Limb (tissue), 2 donors: ENCODE results near the gene CAB39L.
"Not testable (repeated sequence)": the region's sequence is repeated elsewhere in the genome, so short reads cannot be mapped to it uniquely, and the experiment has no call there.

Experiments used
- DNase-seq, 2 donors: peaks; one replicate each; pipeline ENCODE4 v3.0.0-alpha.2; 2016; ENCODE audit errors: extremely low spot score in 2 of 2

The CAB39L gene

DNA sequence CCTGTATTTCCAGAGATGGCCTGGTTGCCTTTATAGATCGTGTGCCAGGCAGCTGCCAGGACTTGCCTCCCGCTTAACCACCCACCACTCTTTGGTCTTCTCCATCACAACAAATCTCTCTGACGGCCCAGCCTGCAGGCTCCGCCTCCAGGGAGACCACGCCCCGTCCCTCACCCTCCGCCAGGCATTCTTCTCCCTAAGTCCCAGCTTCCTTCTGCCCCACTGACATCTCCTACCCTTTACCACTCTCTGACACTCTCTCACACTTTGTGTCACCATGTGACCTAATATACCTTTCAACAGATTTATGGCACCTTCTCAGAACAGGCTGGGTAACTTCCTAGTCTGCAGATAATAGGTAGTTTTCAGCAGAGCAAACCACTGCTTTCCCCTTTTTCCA, 95.1 kb downstream of the CAB39L start:
- no peak for DNase-seq

- DNase-seq = no peak
Measured at GRCh38 chr13:49347650-49348385, 96.0 kb downstream of the CAB39L start.

DNA sequence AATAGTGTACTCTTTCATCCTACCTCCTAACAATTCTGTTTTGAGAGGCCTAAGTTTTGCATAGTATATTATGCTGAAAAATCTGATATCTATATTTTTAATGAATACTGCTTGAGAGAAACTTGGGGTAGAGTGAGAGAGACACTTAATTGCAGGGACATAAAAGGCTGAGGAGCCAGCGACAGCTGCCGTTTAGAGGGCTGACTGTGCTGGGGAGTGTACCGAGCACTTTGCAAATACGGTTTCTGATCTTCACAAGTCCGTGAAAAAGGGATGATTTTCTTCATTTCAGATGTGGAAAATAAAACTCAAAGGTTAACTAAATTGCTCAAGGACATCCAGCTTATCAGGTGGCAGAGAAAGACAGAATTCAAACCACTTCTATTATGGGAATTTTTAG, 97.4 kb downstream of the CAB39L start:
- no peak for DNase-seq

DNA sequence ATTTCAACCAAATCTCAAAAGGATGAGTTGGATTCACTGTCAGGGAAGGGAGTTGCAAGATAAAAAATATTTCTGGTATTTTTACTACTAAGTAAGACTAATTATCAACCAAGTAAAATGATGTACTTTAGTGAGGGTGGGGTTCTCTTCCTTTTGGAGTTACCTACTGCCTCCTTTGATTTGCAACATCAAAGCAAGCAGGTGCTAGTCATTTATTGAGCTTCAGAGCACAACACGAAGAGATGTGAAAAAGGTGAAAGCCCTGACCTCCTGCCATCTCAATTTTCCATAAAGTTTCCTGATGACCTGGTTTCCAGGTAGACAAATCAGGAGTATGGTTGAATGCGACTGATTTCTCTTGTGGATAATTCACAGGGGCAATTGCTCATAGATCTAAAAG, 100.1 kb downstream of the CAB39L start:
- DNase-seq = no peak

GRCh38 chr13:49343255-49343654, 100.6 kb downstream of the CAB39L start:
- DNase-seq = no peak

DNA sequence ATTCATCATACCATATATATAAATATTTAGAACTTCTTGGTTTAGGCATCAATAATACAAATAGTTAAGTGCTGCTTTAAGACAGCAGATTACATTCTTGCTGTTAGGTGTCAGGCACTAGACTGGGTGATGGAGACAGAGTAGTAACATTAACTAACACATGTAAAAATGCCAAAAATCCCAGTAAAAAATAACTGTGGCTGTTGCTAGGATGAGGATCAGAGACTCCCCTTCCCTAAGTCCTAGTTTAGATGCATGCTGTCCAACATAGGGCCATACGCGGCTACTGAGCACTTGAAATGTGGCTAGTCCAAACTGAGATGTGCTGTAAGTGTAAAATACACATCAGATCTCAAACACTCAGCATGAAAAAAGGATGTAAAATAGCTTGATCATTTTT, 101.4 kb downstream of the CAB39L start:
- DNase-seq = no peak

DNA sequence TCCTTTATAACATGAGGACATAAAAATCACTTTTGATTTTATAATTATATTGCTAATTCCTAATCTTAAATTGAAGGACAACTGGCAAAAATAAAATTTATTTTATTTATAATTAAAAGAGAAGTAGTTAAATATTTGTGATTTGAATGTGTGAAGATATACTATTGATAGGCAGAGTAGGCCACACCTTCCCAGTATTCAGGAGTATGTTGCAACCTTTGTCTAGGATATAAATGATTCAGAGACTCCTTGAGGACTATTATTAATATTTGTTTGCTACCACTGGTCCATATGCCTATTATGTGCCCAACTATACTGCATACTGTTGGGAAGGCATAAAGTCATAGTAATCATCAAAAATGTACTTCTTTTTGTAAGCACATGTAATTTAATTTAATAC, 101.9 kb downstream of the CAB39L start:
- no peak for DNase-seq

- no peak for DNase-seq
Measured at GRCh38 chr13:49341517-49341916, 102.3 kb downstream of the CAB39L start.

DNA sequence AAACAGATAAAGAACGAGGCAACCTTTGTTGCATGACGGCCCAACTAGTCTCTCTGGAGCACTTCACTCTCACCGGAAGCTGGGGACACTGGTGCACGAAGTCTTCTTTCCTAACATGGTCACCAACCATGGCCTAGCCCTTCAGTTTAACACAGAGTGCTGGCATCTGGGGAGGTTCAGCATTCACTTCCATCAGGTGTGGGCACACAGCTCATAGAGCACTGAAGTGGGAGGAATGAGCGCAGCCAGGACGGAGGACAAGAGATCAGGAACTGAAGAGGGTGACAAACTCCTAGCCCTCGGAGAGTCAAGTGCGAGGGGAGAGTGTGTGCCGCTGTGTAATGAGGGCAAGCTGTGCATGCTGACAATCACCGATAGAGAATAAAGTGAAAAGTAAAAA, 103.7 kb downstream of the CAB39L start:
- DNase-seq = no peak

- DNase-seq = no peak
Measured at GRCh38 chr13:49336655-49337054, 107.2 kb downstream of the CAB39L start.

DNA sequence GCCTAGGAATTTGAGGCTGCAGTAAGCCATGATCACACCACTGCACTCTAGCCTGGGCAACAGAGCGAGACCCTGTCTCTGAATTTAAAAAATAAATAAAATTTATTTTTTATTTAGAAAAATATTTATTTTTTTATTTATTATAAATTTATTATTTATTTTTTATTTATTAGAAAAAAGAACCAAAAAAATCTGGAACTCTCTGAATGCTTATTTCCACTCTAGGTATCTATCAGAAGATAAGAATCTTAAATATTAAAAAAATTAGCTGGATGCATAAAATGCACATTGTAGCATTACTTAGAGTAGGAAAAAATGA, 113.4 kb downstream of the CAB39L start:
- DNase-seq = no peak

GRCh38 chr13:49329831-49330545, 113.9 kb downstream of the CAB39L start:
- no peak for DNase-seq

- DNase-seq = not testable (repeated sequence)
Measured at GRCh38 chr13:49327145-49327544, 116.7 kb downstream of the CAB39L start.

DNA sequence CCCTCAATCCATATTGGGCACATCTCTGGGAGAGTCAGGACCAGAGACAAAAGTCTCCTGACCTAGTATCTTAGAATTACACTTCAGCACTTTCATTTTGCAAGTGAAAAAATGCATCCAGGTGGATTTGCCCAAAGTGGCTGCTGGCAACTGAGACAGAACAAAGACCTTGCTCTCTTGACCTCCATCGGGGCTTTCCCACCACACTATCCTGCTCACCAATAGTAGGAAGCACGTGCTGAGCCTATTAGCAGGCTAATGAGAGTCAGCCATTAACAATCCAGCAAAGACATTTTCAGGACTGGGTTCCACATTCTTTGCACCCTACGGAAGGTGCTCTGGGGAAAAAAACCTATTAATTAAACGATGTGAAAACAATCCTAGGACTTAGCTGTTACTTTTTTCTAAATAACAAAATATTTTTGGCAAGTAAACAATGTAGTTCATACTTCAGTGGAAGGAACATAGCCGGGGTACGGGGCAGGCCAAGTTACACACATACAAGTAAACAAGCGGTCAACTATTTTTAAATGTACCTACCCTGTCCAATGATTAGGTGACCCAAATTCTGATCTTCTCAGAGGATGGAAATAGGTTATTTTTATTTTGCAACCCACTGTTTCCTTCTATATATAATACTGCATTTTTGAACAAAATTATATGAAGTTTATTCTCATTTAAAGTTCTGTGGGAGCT, 117.5 kb downstream of the CAB39L start:
- DNase-seq = no peak

- DNase-seq = no peak
Measured at GRCh38 chr13:49323344-49323743, 120.5 kb downstream of the CAB39L start.

- no peak for DNase-seq
Measured at GRCh38 chr13:49322702-49323101, 121.2 kb downstream of the CAB39L start.

- DNase-seq = no peak
Measured at GRCh38 chr13:49320975-49321374, 122.9 kb downstream of the CAB39L start.

GRCh38 chr13:49319951-49320350, 123.9 kb downstream of the CAB39L start:
- DNase-seq = no peak

DNA sequence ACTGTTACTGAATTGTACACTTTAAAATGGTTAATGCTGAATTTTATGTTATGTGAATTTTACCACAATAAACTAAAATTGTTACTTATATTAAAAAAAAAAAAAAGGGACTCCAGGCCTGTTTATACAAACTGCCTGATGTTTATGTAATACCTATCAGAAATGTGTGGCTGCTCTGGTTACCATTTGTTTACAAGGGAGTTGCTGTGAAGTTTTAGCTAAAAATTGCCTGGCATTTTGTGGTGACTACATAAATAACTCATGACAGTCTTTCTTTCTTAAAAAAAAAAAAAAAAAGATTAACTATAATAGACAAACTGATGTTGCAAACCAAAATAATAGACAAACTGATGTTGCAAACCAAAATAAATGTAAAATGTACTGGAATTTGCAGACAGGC, 124.3 kb downstream of the CAB39L start:
- no peak for DNase-seq

DNA sequence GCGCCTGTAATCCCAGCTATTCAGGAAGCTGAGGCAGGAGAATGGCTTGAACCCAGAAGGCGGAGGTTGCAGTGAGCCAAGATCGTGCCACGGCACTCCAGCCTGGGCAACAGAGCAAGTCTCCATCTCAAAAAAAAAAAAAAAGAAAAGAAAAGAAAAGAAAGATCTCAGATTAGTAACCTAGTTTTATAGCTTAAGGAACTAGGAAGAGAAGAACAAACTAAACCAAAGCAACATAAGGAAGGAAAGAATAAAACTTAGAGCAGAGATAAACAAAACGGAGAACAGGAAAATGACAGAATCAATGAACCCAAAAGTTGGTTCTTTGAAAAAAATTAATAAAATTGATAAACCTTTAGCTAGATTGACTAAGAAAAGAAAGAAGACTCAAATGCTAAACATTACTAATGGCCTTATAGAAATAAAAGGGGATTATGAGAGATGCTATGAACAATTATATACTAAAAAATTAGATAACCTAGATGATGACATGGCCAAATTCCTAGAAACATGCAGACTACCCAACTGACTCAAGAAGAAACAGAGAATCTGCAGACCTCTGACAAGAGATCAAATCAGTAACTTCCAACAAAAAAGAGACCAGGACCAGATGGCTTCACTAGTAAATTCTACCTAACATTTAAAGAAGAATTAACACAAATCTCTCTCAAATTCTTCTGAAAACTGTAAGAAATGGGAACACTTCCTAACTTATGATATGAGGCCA, 127.9 kb downstream of the CAB39L start:
- no peak for DNase-seq

GRCh38 chr13:49315036-49315565, 128.8 kb downstream of the CAB39L start:
- DNase-seq = no peak
